ENCODE results near the gene IKZF5. TPM values are rescaled to one million over a fixed set of nuclear protein-coding genes. Genes with fewer than 3 reads are reported as not detected.

The IKZF5 gene
- total RNA-seq, 1 donor from 2014 or later: 14.6 TPM

DNA sequence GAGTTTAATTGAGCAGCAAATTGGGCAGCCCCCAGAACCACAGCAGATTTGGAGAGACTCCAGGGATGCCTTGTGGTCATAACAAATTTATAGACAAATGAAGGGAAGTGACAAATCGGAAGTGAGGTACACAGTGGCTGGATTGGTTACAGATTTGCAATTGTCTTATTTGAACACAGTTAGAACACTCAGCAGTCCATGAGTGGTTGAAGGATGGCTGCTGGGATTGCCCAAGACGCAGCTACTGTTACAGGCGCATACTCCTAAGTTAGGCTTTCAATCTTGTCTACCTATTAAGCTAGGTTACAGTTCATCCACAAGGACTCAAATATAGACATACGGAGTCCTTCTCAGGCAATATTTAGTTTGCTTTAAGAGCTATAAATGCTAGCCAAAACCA is 7.6 kb upstream of the IKZF5 start:
- H3K4me3 Mint-ChIP-seq (ENCODE audit: low read depth): no peak overlapping the region
- H3K27me3 Mint-ChIP-seq: no peaks in the 10 kb centered on the region
- TF ChIP-seq, protein P1, sequence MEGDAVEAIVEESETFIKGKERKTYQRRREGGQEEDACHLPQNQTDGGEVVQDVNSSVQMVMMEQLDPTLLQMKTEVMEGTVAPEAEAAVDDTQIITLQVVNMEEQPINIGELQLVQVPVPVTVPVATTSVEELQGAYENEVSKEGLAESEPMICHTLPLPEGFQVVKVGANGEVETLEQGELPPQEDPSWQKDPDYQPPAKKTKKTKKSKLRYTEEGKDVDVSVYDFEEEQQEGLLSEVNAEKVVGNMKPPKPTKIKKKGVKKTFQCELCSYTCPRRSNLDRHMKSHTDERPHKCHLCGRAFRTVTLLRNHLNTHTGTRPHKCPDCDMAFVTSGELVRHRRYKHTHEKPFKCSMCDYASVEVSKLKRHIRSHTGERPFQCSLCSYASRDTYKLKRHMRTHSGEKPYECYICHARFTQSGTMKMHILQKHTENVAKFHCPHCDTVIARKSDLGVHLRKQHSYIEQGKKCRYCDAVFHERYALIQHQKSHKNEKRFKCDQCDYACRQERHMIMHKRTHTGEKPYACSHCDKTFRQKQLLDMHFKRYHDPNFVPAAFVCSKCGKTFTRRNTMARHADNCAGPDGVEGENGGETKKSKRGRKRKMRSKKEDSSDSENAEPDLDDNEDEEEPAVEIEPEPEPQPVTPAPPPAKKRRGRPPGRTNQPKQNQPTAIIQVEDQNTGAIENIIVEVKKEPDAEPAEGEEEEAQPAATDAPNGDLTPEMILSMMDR (IDR thresholded peaks at IDR 0.05; ENCODE audit: unreplicated experiment): no peak
- peaks cover 15% of the 10 kb centered on the region for H3K4me1 Mint-ChIP-seq (ENCODE audit: low read depth)
- H3K27ac Mint-ChIP-seq: no peak overlapping the region
- DNase-seq (ENCODE audit: low spot score, unreplicated experiment): no peak
- peaks cover 12% of the 10 kb centered on the region for H3K36me3 Mint-ChIP-seq (ENCODE audit: insufficient read depth)
- peaks cover 3% of the 10 kb centered on the region for H3K9me3 Mint-ChIP-seq (ENCODE audit: low read depth)

DNA sequence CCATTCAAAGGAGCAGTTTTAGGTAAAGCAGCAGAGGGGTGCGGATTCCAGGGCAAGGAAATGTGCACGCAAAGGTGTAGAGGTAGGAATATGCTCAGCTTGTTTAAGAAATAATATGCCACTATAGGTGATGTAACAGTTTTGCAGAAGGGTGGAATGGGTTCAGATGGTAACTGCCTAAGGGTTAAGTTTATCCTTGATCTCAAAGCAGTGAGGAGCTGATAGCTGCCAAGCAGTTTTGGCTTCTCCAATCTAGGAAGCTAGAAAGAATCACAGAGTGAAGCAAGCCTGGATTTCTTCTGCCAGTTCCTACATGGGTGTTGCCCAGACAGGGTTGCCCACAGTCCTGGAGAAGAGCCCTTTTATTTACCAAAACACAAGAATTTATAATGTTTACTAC is 6.2 kb upstream of the IKZF5 start:
- Mint-ChIP-seq H3K4me1 (ENCODE audit: low read depth) (peaks cover 5% of the 10 kb centered on the region), H3K27ac (no peak overlapping the region), H3K27me3 (no peaks in the 10 kb centered on the region), H3K9me3 (ENCODE audit: low read depth) (peaks cover 3% of the 10 kb centered on the region), H3K4me3 (ENCODE audit: low read depth) (no peak overlapping the region), H3K36me3 (ENCODE audit: insufficient read depth) (peaks cover 12% of the 10 kb centered on the region)
- TF ChIP-seq, protein P1 (IDR thresholded peaks at IDR 0.05; ENCODE audit: unreplicated experiment): no peak
- DNase-seq (ENCODE audit: low spot score, unreplicated experiment): no peak

DNA sequence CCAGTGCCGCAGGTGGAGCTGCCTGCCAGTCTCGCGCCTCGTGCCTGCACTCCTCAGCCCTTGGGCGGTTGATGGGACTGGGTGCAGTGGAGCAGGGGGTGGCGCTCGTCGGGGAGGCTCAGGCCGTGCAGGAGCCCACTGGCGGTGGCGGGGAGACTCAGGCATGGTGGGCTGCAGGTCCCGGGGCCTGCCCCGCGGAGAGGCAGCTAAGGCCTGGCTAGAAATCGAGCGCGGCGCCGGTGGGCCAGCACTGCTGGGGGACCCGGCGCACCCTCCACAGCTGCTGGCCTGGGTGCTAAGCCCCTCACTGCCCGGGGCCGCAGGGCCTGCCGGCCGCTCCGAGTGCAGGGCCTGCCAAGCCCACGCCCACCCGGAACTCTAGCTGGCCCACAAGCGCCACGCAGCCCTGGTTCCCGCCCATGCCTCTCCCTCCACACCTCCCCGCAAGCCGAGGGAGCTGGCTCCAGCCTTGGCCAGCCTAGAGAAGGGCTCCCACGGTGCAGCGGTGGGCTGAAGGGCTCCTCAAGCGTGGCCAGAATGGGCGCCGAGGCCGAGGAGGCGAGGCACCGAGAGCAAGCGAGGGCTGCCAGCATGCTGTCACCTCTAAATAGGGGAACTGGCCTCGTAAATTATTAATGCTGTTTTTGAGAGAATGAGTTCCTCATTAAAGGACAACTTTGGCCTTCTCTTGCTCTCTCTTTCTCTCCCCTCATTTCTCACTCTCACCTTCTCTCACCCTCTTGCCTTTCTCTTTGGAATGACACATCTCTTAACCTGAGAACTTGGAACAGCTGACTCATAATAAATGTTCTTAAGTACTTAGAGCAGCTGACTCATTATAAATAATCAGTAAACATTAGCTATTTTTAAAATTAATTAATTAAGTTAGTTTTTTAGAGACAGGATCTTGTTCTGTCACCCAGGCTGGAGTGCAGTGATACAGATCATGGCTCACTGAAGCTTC is 5.1 kb upstream of the IKZF5 start:
- no peak for DNase-seq (ENCODE audit: low spot score, unreplicated experiment)
- Mint-ChIP-seq H3K4me3 (ENCODE audit: low read depth) (no peak overlapping the region), H3K9me3 (ENCODE audit: low read depth) (peaks cover 3% of the 10 kb centered on the region), H3K4me1 (ENCODE audit: low read depth) (peaks cover 9% of the 10 kb centered on the region), H3K27ac (no peak overlapping the region), H3K36me3 (ENCODE audit: insufficient read depth) (peaks cover 12% of the 10 kb centered on the region), H3K27me3 (no peaks in the 10 kb centered on the region)
- TF ChIP-seq, protein P1 (IDR thresholded peaks at IDR 0.05; ENCODE audit: unreplicated experiment): no peak

DNA sequence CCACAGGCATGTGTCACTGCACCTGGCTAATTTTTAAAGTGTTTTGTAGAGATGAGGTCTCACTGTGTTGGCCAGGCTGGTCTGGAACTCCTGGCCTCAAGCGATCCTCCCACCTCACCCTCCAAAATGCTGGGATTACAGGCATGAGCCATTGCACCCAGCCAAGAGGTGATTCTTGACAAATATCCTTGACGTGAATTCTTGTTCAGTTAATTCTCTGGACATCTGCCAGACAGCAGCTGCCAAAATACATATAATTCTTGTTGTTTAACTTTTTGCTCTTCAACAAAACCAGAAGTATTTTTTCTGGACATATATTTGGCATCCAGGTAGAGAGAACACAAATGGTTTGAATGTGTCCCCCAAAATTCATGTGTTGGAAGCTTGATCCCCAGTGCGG is 3.4 kb upstream of the IKZF5 start:
- peaks cover 19% of the 10 kb centered on the region for H3K4me1 Mint-ChIP-seq (ENCODE audit: low read depth)
- H3K9me3 Mint-ChIP-seq (ENCODE audit: low read depth): no peaks in the 10 kb centered on the region
- no peak overlapping the region for H3K4me3 Mint-ChIP-seq (ENCODE audit: low read depth)
- no peak for DNase-seq (ENCODE audit: low spot score, unreplicated experiment)
- H3K27ac Mint-ChIP-seq: no peak overlapping the region
- TF ChIP-seq, protein P1 (IDR thresholded peaks at IDR 0.05; ENCODE audit: unreplicated experiment): no peak
- peaks cover 9% of the 10 kb centered on the region for H3K36me3 Mint-ChIP-seq (ENCODE audit: insufficient read depth)
- H3K27me3 Mint-ChIP-seq: no peaks in the 10 kb centered on the region

DNA sequence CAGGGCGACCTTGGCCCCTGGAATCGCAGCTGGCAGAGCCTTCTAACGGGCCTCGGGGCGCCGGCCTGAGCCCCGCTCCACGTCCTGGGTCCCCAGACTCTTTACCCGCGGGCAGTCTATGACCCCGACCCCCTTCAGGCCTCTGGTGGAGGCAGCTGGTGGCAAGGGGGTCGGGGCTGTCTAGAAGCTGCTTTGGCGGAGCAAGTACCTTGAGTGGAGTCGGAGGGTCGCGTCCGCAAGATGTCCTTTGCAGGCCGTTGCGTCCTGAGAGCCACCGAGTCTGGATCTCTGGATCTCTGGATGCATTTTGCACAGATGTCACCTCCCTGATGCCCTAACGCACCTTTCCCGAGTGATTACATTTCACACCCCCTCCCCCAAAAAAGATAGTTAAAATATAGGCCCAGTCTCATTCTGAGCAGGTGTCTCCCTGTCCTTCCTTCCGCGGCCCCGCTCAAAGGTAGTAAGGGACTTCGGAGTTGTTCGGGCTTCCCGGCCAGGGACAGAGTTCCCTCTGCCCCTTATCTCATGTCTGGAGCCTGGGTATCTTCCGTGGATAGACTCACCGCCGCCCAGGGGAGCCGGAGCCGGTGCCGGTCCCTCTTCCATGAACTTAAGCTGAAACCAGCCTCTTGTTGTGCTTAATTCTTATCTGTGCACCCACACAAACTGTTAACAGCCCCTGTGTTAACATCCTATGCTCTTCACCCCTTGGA is 668 bp upstream of the IKZF5 start:
- Mint-ChIP-seq H3K36me3 (ENCODE audit: insufficient read depth) (peaks cover 9% of the 10 kb centered on the region), H3K27ac (peak overlapping the region; percentile 99), H3K4me1 (ENCODE audit: low read depth) (peaks cover 23% of the 10 kb centered on the region), H3K9me3 (ENCODE audit: low read depth) (no peaks in the 10 kb centered on the region), H3K4me3 (ENCODE audit: low read depth) (peak overlapping the region; percentile 94), H3K27me3 (no peaks in the 10 kb centered on the region)
- TF ChIP-seq, protein P1 (IDR thresholded peaks at IDR 0.05; ENCODE audit: unreplicated experiment): no peak
- no peak for DNase-seq (ENCODE audit: low spot score, unreplicated experiment)

Data from progenitor cell of endocrine pancreas (in vitro differentiated cells).